ENCODE measurements around the gene KCNB1. TPM values are rescaled to one million over a fixed set of nuclear protein-coding genes. Genes with fewer than 3 reads are reported as not detected.

Gene KCNB1
- total RNA-seq, 4 donors from 2014 or later = 3.9 to 11.7 (median 6.7) TPM

DNA sequence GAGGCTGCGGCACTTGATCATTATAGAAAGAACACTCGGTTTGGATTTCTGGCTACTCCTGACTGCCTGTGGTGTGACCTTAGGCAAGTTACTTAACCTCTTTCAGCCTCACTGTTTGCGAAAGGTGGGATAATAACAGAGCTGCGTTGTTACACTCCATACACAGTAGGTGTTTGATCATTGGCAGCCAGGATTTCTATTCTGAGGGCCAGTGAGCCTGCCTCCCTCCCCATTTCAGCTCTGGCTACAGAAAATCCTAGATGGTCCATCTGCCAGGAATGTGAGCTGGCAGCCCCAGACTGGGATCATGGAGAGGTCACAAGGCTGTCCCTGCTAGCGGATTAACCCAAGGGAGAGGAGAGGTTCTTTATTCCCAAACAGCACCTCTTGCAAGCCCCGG is 2.7 kb downstream of the KCNB1 start:
- no peaks in the 10 kb centered on the region for H3K9me3 ChIP-seq
- peaks cover 0 to 36% (median 8%) of the 10 kb centered on the region in 4 donors for H3K4me1 ChIP-seq
- no peak overlapping the region for H3K4me3 ChIP-seq
- H3K36me3 ChIP-seq = no peaks in the 10 kb centered on the region
- peaks cover 0 to 34% of the 10 kb centered on the region in 2 donors for H3K27me3 ChIP-seq
- 54 to 61% methylated on average over 6 of the region's 6 CpGs for WGBS, 2 donors
- DNase-seq (ENCODE audit: low spot score in 2 of 2) = no peak
- no peak overlapping the region for H3K27ac ChIP-seq
- no peak for TF ChIP-seq POLR2A (IDR thresholded peaks at IDR 0.05)
- TF ChIP-seq CTCF (IDR thresholded peaks at IDR 0.05) = no peak
- TF ChIP-seq EP300 (IDR thresholded peaks at IDR 0.05) = no peak

DNA sequence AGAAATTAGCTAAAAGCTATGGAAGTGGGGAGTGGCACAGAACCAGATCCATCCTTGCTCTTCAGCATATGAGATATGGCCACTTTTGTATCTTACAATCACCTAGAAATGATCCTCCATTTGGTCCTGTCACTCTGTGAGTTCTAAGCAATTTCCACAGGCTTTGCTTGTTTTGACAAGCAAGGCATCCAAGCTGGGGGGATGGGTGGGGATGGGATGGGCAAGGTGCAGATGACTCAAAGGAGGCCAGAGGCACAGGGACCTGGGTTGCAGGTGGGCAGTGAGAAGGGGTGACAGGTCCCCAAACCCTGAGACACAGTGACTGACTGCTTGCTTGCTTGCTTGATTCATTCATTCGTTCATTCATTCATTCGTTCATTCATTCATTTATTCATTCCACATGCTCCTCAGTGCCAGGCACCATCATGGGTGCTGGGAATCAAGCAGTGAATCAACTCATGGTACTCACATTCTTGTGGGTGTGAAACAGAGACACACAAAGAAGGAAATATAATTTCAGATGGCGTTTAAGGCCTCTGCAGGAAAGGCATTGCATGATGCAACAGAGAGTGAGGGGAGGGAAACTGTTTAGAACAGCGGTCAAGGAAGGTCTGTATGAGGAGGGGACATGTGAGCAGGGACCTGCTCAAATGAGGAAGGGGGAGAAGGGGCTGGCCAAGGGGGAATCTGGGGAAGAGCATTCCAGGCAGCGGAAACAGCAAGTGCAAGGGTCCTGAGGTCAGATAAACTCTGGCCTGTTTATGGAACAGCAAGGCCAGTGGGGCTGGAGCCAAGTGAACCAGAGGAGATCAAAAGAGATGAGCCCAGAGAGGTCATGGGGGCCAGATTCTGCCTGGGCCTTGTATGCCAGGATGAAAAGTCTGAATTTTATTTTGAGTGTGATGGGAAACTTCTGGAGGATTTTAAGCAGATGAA is 3.4 kb downstream of the KCNB1 start:
- Histone ChIP-seq H3K36me3 (no peaks in the 10 kb centered on the region), H3K4me3 (no peak overlapping the region), H3K27ac (no peak overlapping the region), H3K9me3 (no peaks in the 10 kb centered on the region), H3K4me1 (peaks cover 0 to 28% (median 4%) of the 10 kb centered on the region in 4 donors), H3K27me3 (peaks cover 0 to 27% of the 10 kb centered on the region in 2 donors)
- TF ChIP-seq POLR2A (IDR thresholded peaks at IDR 0.05) (no peak), CTCF (IDR thresholded peaks at IDR 0.05) (no peak), EP300 (IDR thresholded peaks at IDR 0.05) (no peak)
- no peak for DNase-seq (ENCODE audit: low spot score in 2 of 2)
- WGBS, 2 donors = 61 to 70% methylated on average over 5 of the region's 5 CpGs

- Histone ChIP-seq H3K27ac (no peak overlapping the region), H3K27me3 (peaks cover 0 to 22% of the 10 kb centered on the region in 2 donors), H3K9me3 (no peaks in the 10 kb centered on the region), H3K4me1 (peaks cover 0 to 23% (median 4%) of the 10 kb centered on the region in 4 donors), H3K4me3 (no peak overlapping the region), H3K36me3 (no peaks in the 10 kb centered on the region)
- 74 to 79% methylated on average over 7 of the region's 7 CpGs for WGBS, 2 donors
- DNase-seq (ENCODE audit: low spot score in 2 of 2) = no peak
- TF ChIP-seq EP300 (IDR thresholded peaks at IDR 0.05) = no peak
- TF ChIP-seq CTCF (IDR thresholded peaks at IDR 0.05) = no peak
- TF ChIP-seq POLR2A (IDR thresholded peaks at IDR 0.05) = no peak
Measured at GRCh38 chr20:49478266-49478665, 4.2 kb downstream of the KCNB1 start.

- H3K27me3 ChIP-seq = peaks cover 0 to 11% of the 10 kb centered on the region in 2 donors
- no peak overlapping the region for H3K27ac ChIP-seq
- DNase-seq (ENCODE audit: low spot score in 2 of 2) = no peak
- TF ChIP-seq POLR2A (IDR thresholded peaks at IDR 0.05) = no peak
- no peak for TF ChIP-seq EP300 (IDR thresholded peaks at IDR 0.05)
- TF ChIP-seq CTCF (IDR thresholded peaks at IDR 0.05) = no peak
- peaks cover 0 to 12% (median under 1%) of the 10 kb centered on the region in 4 donors for H3K4me1 ChIP-seq
- no peak overlapping the region for H3K4me3 ChIP-seq
- H3K36me3 ChIP-seq = no peaks in the 10 kb centered on the region
- WGBS, 2 donors = 73 to 83% methylated on average over 3 of the region's 3 CpGs
- H3K9me3 ChIP-seq = no peaks in the 10 kb centered on the region
Measured at GRCh38 chr20:49477200-49477599, 5.3 kb downstream of the KCNB1 start.

GRCh38 chr20:49476016-49476355 is 6.5 kb downstream of the KCNB1 start:
- H3K4me3 ChIP-seq = no peak overlapping the region
- peaks cover 0 to 7% of the 10 kb centered on the region in 2 donors for H3K27me3 ChIP-seq
- peaks cover 0 to 9% (median 0%) of the 10 kb centered on the region in 4 donors for H3K4me1 ChIP-seq
- no peaks in the 10 kb centered on the region for H3K9me3 ChIP-seq
- H3K27ac ChIP-seq = no peak overlapping the region
- no peaks in the 10 kb centered on the region for H3K36me3 ChIP-seq
- TF ChIP-seq CTCF (IDR thresholded peaks at IDR 0.05) (no peak), POLR2A (IDR thresholded peaks at IDR 0.05) (no peak), EP300 (IDR thresholded peaks at IDR 0.05) (no peak)
- WGBS, 2 donors = 67 to 68% methylated on average over 7 of the region's 7 CpGs
- DNase-seq (ENCODE audit: low spot score in 2 of 2) = no peak

Data from tibial nerve (tissue), 4 donors.